Spleen (tissue), 7 donors: ENCODE data around the gene SLC27A3.

ENCODE experiments used
- POLR2A ChIP-seq, 3 donors: fragments of 450-650 bp; IDR thresholded peaks; one replicate each; pipeline ENCODE4 v1.5.1; 2017; ENCODE audit warnings: antibody characterized with exemption in 3 of 3, mild to moderate bottlenecking in 1 of 3
- TF ChIP-seq, protein P1 (sequence below), 11 experiments: fragments of 200-600 bp in 7 of 11; fragments of 450-650 bp in 4 of 11; sonication (generic) in 4 of 11; IDR thresholded peaks in 8 of 11; conservative IDR thresholded peaks in 3 of 11; 1 replicate in 7 of 11; 2 replicates in 4 of 11; pipeline versions ENCODE4 v1.4.0 to v1.8.0; 2016 to 2021; ENCODE audit warnings: antibody characterized with exemption in 11 of 11, inconsistent platforms in 4 of 11, mild to moderate bottlenecking in 1 of 11
- donor health status: DM: no; HTN: no; CAD: no; lungs with moderate emphysema.
- donor health status: DM: no; HTN: no; CAD: no.
- donor health status: DM: no; HTN: no; CAD: no.

GRCh38 chr1:153816283-153816889 lies 41.2 kb downstream of the SLC27A3 start:
- no peak for TF ChIP-seq POLR2A (IDR thresholded peaks at IDR 0.05)
- TF ChIP-seq, protein P1, sequence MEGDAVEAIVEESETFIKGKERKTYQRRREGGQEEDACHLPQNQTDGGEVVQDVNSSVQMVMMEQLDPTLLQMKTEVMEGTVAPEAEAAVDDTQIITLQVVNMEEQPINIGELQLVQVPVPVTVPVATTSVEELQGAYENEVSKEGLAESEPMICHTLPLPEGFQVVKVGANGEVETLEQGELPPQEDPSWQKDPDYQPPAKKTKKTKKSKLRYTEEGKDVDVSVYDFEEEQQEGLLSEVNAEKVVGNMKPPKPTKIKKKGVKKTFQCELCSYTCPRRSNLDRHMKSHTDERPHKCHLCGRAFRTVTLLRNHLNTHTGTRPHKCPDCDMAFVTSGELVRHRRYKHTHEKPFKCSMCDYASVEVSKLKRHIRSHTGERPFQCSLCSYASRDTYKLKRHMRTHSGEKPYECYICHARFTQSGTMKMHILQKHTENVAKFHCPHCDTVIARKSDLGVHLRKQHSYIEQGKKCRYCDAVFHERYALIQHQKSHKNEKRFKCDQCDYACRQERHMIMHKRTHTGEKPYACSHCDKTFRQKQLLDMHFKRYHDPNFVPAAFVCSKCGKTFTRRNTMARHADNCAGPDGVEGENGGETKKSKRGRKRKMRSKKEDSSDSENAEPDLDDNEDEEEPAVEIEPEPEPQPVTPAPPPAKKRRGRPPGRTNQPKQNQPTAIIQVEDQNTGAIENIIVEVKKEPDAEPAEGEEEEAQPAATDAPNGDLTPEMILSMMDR (IDR thresholded peaks at IDR 0.05 in 8 of 11, conservative IDR thresholded peaks at IDR 0.05 in 3 of 11) = no peak
